DND-41 (cell line): ENCODE results near the gene TSPAN1.

Experiments used
- CTCF ChIP-seq: IDR thresholded peaks from 2 replicates; pipeline ENCODE4 v1.5.1; 2012; ENCODE audit warnings: borderline replicate concordance, low read length, moderate library complexity, mild to moderate bottlenecking; ENCODE audit not compliant: poor library complexity, severe bottlenecking; ENCODE audit errors: extremely low read depth
- EZH2 ChIP-seq: IDR thresholded peaks from 3 replicates; pipeline ENCODE4 v1.6.1; 2012; ENCODE audit warnings: borderline replicate concordance, low read depth, mild to moderate bottlenecking, moderate library complexity, low read length, inconsistent platforms; ENCODE audit not compliant: severe bottlenecking

- TF ChIP-seq CTCF = no peak
- no peak for TF ChIP-seq EZH2
These were observed 8.1 kb upstream of the TSPAN1 start for GRCh38 chr1:46166521-46167462.
